ENCODE measurements around the gene DPP9. TPM values are rescaled to one million over a fixed set of nuclear protein-coding genes. Genes with fewer than 3 reads are reported as not detected.
"Not testable (repeated sequence)": the region's sequence is repeated elsewhere in the genome, so short reads cannot be mapped to it uniquely, and the experiment has no call there.

The DPP9 gene
- total and polyA plus RNA-seq, 8 donors: 18.7 to 178 (median 48.7) TPM

DNA sequence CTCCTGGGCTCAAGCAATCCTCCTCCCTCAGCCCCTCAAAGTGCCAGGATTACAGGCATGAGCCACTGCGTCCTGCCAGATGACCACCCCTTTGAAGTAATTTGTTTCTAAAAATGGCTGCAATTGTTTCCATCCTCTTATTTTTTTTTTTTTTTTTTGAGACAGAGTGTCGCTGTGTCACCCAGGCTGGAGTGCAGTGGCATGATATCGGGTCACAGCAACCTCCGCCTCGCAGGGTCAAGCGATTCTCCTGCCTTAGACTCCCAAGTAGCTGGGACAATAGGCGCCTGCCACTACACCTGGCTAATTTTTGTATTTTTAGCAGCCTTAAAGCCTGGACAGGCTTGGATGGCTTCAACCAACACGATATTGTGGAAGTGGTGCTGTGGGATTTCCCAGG lies 22.3 kb upstream of the DPP9 start:
- H3K9me3 ChIP-seq: no peaks in the 10 kb centered on the region
- no peak for DNase-seq
- H3K36me3 ChIP-seq: no peaks in the 10 kb centered on the region
- WGBS, 5 donors: 68 to 77% (median 75%) methylated on average over 8 of the region's 8 CpGs
- H3K4me3 ChIP-seq: no peak overlapping the region
- H3K4me1 ChIP-seq: peaks cover 0 to 11% (median 6%) of the 10 kb centered on the region in 4 donors
- H3K27me3 ChIP-seq: peaks cover 0 to 24% (median 0%) of the 10 kb centered on the region in 3 donors
- intact Hi-C loops (cut with DNase I; ENCODE audit: low total_unique reads): no loop called here
- TF ChIP-seq EP300 (IDR thresholded peaks at IDR 0.05): no peak
- no peak for TF ChIP-seq POLR2A (IDR thresholded peaks at IDR 0.05)
- no peak for TF ChIP-seq POLR2AphosphoS5 (IDR thresholded peaks at IDR 0.05)
- TF ChIP-seq, protein P1, sequence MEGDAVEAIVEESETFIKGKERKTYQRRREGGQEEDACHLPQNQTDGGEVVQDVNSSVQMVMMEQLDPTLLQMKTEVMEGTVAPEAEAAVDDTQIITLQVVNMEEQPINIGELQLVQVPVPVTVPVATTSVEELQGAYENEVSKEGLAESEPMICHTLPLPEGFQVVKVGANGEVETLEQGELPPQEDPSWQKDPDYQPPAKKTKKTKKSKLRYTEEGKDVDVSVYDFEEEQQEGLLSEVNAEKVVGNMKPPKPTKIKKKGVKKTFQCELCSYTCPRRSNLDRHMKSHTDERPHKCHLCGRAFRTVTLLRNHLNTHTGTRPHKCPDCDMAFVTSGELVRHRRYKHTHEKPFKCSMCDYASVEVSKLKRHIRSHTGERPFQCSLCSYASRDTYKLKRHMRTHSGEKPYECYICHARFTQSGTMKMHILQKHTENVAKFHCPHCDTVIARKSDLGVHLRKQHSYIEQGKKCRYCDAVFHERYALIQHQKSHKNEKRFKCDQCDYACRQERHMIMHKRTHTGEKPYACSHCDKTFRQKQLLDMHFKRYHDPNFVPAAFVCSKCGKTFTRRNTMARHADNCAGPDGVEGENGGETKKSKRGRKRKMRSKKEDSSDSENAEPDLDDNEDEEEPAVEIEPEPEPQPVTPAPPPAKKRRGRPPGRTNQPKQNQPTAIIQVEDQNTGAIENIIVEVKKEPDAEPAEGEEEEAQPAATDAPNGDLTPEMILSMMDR (IDR thresholded peaks at IDR 0.05): no peak
- H3K27ac ChIP-seq: no peak overlapping the region

DNA sequence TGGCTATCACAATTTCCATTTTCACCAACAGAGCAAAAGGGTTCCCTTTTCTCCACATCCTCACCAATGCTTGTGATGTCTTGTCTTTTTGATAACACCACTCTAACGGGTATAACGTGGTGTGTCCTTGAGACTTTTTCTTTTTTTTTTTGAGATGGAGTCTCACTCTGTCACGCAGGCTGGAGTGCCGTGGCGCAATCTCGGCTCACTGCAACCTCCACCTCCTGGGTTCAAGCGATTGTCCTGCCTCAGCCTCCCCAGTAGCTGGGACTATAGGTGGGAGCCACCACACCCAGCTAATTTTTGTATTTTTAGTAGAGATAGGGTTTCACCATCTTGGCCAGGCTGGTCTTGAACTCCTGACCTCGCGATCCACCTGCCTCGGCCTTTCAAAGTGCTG lies 21.5 kb upstream of the DPP9 start:
- H3K27ac ChIP-seq; H3K9me3 ChIP-seq; H3K4me3 ChIP-seq; intact Hi-C loops (cut with DNase I; ENCODE audit: low total_unique reads); DNase-seq; H3K36me3 ChIP-seq: not testable (repeated sequence)
- Histone ChIP-seq H3K27me3 (peaks cover 0 to 24% (median 0%) of the 10 kb centered on the region in 3 donors), H3K4me1 (peaks cover 0 to 11% (median 6%) of the 10 kb centered on the region in 4 donors)
- WGBS, 5 donors: 68 to 78% (median 77%) methylated on average over 10 of the region's 10 CpGs

DNA sequence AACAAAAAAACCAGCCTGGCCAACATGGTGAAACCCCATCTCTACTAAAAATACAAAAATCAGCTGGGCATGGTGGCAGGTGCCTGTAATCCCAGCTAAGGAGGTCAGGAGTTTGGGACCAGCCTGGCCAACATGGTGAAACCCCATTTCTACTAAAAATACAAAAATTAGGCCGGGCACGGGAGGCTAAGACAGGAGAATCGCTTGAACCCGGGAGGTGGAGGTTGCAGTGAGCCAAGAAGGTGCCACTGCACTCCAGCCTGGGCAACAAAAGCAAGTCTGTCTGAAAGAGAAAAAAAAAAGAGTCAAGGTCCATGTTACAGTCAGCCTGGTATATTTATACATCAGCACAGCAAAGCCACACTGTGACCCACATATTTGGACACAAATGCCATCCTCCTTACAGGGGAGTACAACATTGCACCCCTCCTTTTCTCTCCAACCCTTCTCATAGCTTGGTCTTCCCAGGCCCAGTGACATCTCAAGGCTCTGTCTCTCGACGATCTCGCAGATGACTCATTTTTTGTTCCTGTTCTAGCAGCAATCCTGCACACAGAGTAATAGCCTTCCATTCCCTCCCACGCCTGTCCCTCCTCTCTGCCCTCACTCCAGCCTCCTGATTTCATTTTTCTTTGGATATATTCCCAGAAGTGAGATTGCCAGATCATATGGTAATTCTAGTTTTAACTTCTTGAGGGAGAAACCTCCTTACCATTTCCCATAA lies 21.0 kb upstream of the DPP9 start:
- DNase-seq: peak in 1 of 2 donors; percentile 84
- intact Hi-C loops (cut with DNase I; ENCODE audit: low total_unique reads): no loop called here

DNA sequence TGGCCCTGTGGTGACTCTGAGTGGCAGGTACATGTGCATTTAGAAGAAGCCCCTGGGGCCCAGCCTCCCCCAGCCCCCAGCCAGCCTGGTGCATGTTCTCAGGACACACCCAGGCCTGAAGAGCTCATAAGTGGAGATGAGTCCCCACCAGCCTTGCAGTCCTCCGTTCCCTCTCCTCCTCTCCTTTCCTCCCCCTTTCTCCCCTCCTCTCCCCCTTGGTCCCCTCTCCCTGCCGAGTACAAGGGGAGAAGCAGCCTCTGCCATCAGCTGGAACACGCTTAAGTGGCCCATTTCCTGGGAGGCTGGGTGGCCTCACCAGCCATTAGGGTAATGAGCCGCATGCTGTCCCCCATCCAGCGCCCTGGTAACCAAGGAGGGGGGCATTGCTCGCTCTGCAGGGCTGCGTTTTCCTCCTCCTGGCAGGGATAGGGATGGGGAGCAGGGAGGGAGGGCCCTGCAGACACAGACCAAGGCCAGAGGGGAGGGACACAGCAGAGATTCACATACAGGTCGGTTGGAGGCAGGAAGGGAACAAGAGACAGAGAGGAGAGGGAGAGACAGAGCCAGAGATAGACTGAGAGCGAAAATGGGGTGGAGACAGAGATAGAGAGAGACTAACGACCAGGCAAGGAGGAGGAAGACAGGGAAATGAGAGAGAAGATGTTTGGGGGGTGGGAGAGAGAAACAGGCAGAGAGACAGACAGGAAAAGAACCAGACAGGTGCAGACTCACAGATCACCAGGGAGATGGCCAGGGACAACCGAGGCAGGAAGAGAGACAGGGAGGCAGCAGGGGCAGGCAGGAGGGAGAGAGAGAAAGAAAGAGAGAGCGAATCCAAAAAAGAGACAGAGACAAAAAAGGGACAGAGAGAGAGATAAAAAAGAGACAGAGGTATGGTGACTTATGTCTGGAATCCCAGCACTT lies 19.3 kb upstream of the DPP9 start:
- Histone ChIP-seq H3K4me3 (no peak overlapping the region), H3K27me3 (peaks cover 0 to 16% (median 5%) of the 10 kb centered on the region in 3 donors), H3K36me3 (no peaks in the 10 kb centered on the region), H3K4me1 (peaks cover 0 to 11% (median 6%) of the 10 kb centered on the region in 4 donors), H3K27ac (no peak overlapping the region), H3K9me3 (no peaks in the 10 kb centered on the region)
- WGBS, 5 donors: 21 to 29% (median 26%) methylated on average over 12 of the region's 12 CpGs
- no peak for TF ChIP-seq EP300 (IDR thresholded peaks at IDR 0.05)
- TF ChIP-seq, protein P1 (IDR thresholded peaks at IDR 0.05): no peak
- TF ChIP-seq POLR2A (IDR thresholded peaks at IDR 0.05): no peak
- TF ChIP-seq POLR2AphosphoS5 (IDR thresholded peaks at IDR 0.05): no peak
- intact Hi-C loops (cut with DNase I; ENCODE audit: low total_unique reads): no loop called here
- peak in 1 of 2 donors; percentile 75 for DNase-seq

More for the DNA sequence above, 21.0 kb upstream of the DPP9 start:
- TF ChIP-seq, protein P1 (IDR thresholded peaks at IDR 0.05): no peak
- TF ChIP-seq POLR2AphosphoS5 (IDR thresholded peaks at IDR 0.05) (no peak), EP300 (IDR thresholded peaks at IDR 0.05) (no peak), POLR2A (IDR thresholded peaks at IDR 0.05) (no peak)
- H3K4me3 ChIP-seq: no peak overlapping the region
- H3K36me3 ChIP-seq: no peaks in the 10 kb centered on the region
- WGBS, 5 donors: 25 to 43% (median 36%) methylated on average over 8 of the region's 8 CpGs
- H3K27me3 ChIP-seq: peaks cover 0 to 23% (median 0%) of the 10 kb centered on the region in 3 donors
- H3K4me1 ChIP-seq: peaks cover 0 to 11% (median 6%) of the 10 kb centered on the region in 4 donors
- H3K9me3 ChIP-seq: no peaks in the 10 kb centered on the region
- H3K27ac ChIP-seq: peak overlapping the region in 2 of 5 donors; percentile 6 to 53
